Dorsolateral prefrontal cortex (tissue), 118 donors: ENCODE results near the gene IKZF5. TPM values are rescaled to one million over a fixed set of nuclear protein-coding genes. Genes with fewer than 3 reads are reported as not detected.

ENCODE experiments used
- total RNA-seq, 120 experiments: library from RNA; stranded (reverse); gene quantifications; one replicate each; pipeline versions ENCODE4 v1.2.3 to v1.2.4, GENCODE V29; 2022

IKZF5 gene
- total RNA-seq, 120 experiments from 2014 or later = 18.6 to 44.3 (median 28.3) TPM

Other genes starting within 250 kb of the IKZF5 start
- 1 to 10 TPM in 97 of 120 experiments, under 1 TPM in 23; 0.47 to 4.7 (median 1.5) TPM for gene CUZD1, start 162.9 kb downstream of the IKZF5 start, total RNA-seq
- gene FAM24B, start 129.2 kb downstream of the IKZF5 start, total RNA-seq = 1 to 10 TPM; 1.5 to 9.2 (median 4.9) TPM
- gene FAM24A, start 98.2 kb downstream of the IKZF5 start, total RNA-seq = not detected
- gene C10orf88, start 54.6 kb downstream of the IKZF5 start, total RNA-seq = 10 to 100 TPM in 113 of 120 experiments, 1 to 10 TPM in 7; 7.8 to 22.4 (median 15.1) TPM
- 10 to 100 TPM in 119 of 120 experiments, 1 to 10 TPM in 1; 9.6 to 22.9 (median 14.7) TPM for gene PSTK, start 28.4 kb downstream of the IKZF5 start, total RNA-seq
- gene ACADSB, start 211 bp upstream of the IKZF5 start, total RNA-seq = 10 to 100 TPM; 16.7 to 59.4 (median 42.6) TPM
- gene HMX3, start 127.2 kb upstream of the IKZF5 start, total RNA-seq = not detected
- gene HMX2, start 139.3 kb upstream of the IKZF5 start, total RNA-seq = not detected
- 10 to 100 TPM; 42.8 to 88.8 (median 64.1) TPM for gene BUB3, start 145.6 kb upstream of the IKZF5 start, total RNA-seq